ENCODE results near the gene NAT8L.
"Not testable (repeated sequence)": the region's sequence is repeated elsewhere in the genome, so short reads cannot be mapped to it uniquely, and the experiment has no call there.

Gene NAT8L, protein sequence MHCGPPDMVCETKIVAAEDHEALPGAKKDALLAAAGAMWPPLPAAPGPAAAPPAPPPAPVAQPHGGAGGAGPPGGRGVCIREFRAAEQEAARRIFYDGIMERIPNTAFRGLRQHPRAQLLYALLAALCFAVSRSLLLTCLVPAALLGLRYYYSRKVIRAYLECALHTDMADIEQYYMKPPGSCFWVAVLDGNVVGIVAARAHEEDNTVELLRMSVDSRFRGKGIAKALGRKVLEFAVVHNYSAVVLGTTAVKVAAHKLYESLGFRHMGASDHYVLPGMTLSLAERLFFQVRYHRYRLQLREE

DNA sequence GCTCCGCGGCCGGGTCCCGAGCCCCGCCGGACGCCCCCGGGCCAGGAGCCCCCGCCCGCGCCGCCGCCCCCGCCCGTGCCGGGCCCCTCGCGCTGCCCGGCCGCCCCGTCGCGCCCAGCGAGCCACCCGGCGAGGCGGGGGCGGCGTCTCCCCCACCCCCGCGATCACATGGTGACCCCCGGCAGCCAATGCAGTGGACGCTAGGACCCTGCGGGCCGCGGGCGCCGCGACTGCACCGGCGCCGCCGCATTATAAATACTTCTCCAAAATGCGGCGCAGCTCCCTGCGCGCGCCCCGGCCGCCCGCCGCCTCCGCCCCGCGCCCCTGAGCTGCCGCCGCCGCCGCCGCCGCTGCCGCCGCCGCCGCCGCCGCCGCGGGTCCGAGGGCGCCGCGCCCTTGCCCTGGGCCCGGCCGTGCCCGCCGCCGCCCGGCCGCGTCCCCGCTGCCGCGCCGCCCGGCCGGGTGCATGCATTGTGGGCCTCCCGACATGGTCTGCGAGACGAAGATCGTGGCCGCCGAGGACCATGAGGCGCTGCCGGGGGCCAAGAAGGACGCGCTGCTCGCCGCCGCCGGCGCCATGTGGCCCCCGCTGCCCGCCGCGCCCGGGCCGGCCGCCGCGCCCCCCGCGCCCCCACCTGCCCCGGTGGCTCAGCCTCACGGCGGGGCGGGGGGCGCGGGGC lies at the start of gene NAT8L:
Gene NAT8L (plus strand): TSS at position 282 of the 680 bp plus-strand sequence. CDS start 185 bp downstream, at position 467.
- DNase-seq, result peak; percentile 67

DNA sequence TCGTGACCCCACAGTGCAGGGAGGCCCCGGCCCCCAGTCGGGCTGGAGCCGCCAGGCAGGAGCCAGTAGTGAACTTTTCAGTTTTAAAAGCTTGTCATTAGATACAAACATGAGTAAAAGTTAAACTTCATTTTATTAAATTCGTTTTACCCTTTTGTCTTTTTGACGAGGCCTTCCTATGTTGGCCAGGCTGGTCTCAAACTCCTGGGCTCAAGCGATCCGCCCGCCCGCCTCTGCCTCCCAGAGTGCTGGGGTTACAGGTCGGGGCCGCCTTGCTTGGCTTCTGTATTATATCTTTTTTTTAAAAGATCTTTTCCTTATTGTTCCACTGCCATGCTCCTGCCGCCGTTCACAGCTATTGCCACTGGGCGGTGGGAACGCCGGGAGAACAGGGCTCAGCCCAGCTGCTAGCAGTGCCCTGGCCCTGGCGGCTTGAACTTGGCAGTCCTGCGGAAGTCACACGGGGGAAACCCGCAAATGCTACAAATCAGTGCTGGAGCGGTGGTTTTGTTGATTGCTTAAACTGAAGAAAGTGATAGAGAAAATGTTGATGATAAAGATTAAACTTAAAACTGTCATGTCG lies 49.4 kb upstream of the NAT8L start:
- DNase-seq, result peak; percentile 18

DNA sequence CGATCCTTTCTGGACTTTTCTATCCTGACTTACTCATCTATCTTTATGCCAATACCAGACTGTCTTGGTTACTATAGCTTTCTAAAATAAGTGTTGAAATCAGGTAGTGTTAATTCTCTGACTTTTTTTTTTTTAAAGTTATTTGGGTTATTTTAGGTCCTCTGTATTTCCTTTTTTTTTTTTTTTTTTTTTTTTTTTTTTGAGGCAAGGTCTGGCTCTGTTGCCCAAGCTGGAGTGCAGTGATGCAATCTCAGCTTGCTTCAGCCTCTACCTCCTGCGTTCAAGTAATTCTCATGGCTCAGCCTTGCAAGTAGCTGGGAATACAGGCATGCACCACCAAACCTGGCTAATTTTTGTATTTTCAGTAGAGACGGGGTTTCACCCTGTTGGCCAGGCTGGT lies 47.5 kb upstream of the NAT8L start:
- no peak for DNase-seq

DNA sequence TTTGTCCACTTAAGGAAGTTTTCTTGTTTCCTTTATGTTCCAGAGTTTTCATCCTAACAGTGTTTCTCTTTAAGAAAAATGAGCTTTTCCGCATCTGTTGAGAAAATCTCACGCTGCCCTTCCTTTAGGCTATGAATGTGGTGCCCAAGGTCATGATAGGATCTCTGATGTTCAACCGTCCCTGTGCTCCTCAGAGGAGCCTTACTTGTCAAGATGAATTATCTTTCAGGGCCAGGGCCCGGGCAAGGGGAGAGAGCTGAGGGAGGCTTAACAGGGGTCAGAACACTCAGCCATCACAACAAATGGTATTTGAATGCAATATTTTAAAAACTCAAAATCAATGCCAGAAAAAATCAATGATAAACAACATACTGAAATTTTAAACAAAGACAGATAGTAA lies 44.1 kb upstream of the NAT8L start:
- no peak for DNase-seq

DNA sequence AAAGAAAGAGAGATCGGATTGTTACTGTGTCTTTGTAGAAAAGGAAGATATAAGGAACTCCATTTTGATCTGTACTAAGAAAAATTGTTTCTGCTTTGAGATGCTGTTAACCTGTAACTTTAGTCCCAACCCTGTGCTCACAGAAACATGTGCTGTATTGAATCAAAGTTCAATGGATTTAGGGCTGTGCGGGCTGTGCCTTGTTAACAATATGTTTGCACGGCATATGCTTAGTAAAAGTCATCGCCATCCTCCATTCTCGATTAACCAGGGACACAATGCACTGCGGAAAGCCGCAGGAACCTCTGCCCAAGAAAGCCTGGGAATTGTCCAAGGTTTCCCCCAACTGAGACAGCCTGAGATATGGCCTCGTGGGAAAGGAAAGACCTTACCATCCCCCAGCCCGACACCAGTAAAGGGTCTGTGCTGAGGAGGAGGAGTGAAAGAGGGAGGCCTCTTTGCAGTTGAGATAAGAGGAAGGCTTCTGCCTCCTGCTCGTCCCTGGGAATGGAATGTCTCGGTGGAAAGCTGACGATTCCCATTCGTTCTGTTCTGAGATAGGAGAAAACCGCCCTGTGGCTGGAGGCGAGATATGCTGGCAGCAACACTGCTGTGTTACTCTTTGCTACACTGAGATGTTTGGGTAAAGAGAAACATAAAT lies 37.6 kb upstream of the NAT8L start:
- DNase-seq, result not testable (repeated sequence)

DNA sequence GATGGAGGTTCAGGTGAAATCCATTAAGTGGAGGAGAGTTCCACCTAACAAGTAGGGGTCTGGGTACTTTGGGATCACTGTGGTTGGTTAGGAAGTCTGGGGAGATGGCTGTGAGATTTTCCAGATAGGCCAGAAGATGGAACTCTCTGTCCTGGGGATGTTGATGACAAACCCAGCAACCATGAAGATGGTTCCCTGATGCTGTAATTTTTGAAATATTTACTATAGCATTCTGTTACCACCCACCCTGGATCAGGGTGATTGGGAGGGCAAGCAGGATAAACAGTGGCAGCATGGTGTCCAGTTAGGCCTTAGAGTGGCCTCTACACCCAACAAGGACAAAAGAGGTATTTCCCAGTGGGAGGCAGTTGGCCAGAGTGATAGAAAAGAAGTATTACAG lies 34.4 kb upstream of the NAT8L start:
- DNase-seq, result no peak

DNA sequence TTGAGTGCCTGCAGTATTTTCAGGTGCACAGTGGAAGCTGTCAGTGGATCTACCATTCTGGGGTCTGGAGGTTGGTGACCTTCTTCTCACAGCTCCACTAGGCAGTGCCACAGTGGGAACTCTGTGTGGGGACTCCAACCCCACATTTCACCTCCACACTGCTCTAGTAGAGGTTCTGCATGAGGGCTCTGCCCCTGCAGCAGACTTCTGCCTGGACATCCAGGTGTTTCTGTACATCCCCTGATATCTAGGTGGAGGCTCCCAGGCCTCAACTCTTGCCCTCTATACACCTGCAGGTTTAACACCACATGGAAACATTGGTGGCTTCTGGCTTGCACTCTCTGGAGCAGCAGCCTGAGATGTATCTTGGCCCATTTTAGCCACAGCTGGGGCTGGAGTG lies 33.3 kb upstream of the NAT8L start:
- DNase-seq, result no peak

DNA sequence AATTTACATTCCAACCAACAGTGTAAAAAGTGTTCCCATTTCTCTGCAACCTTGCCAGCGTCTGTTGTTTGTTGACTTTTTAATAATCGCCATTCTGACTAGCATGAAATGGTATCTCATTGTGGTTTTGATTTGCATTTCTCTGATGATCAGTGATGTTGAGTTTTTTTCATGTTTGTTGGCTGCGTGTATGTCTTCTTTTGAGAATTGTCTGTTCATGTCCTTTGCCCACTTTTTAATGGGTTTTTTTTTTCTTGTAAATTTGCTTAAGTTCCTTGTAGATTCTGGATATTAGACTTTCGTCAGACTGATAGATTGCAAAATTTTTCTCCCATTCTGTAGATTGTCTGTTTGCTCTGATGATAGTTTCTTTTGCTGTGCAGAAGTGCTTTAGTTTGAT lies 32.0 kb upstream of the NAT8L start:
- DNase-seq, result not testable (repeated sequence)

DNA sequence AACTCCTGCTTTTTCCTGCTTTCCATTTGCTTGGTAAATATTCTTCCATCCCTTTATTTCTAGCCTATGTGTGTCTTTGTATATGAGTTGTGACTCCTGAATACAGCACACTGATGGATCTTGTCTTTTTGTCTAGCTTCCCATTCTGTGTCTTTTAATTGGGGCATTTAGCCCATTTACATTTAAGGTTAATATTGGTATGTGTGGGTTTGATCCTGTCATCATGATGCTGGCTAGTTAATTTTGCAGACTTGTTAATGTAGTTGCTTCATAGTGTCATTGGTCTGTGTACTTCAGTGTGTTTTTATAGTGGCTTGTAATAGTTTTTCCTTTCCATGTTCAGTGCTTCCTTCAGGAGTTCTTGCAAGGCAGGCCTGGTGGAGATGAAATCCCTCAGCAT lies 28.0 kb upstream of the NAT8L start:
- DNase-seq, result not testable (repeated sequence)

DNA sequence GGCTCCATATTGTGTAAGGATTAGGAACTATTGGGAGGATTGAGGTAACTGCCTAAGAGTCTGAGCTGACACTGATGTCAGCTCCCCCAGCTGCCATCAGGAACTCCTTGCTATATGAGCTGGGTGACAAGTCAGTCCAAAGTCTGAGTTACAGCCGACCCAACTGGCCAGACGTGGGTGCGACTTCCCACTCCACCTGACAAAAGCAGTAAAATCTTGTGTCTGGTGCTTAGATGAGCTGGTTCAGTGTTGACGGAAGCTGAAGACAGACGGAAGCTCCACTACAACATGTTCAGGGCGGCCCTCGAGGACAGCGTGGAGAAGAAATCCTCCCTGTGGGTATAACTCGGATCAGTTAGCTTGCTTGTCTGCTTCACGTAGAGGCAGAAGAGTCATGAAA lies 22.8 kb upstream of the NAT8L start:
- no peak for DNase-seq

DNA sequence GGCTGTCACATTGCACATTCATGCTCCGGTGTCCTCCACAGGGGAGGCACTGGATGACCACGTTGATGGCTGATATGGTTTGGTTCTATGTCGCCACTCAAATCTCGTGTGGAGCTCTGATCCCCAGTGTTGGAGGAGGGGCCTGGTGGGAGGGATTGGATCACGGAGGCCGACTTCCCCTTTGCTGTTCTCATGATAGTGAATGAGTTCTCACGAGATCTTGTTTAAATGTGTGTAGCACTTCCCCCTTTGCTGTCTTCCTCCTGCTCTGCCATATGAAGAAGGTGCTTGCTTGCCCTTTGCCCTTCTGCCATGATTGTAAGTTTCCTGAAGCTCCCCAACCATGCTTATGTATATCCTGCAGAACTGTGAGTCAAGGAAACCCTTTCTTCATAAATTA lies 22.3 kb upstream of the NAT8L start:
- no peak for DNase-seq

DNA sequence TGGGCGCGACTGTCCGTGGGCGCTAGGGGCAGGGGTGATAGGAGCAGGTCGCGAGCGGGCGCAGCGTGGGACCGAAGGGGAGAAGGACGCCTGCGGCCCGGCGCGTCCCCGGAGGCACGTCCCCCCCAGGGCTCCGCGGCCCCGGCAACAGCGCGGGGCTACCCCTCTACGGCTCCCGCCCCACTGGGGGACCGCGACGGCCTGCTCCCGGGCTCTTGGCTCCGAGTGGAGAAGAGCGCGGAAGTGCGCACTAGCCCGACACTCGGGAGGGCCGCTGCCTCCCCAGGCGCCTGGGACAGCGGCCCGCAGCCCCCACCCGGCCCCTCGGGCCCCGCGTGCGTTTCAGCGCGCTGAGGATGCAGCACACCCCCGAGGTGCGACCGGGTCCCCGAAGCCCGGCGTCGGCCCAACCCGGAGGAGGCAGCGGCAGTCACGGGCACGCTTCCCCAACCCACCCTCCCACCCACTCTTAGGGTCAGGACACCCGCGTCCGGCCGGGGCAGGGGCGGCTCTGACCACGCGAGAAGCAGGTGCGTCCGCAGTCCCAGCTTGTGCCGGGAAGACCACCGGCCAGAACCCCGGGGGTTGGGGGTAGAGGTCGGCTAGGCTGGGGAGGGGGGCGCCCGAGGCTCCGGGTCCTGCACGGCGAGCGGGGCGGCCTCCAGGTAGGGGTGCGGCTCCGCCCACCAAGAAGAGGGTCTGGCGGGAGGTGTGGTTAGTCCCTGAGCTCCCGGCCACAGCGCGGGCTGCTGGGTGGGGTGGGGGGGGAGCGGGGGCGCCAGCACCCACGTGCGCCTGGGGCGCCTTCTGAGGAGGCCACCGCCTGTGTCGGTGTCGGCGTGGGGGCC lies 18.5 kb upstream of the NAT8L start:
- DNase-seq, result no peak

DNA sequence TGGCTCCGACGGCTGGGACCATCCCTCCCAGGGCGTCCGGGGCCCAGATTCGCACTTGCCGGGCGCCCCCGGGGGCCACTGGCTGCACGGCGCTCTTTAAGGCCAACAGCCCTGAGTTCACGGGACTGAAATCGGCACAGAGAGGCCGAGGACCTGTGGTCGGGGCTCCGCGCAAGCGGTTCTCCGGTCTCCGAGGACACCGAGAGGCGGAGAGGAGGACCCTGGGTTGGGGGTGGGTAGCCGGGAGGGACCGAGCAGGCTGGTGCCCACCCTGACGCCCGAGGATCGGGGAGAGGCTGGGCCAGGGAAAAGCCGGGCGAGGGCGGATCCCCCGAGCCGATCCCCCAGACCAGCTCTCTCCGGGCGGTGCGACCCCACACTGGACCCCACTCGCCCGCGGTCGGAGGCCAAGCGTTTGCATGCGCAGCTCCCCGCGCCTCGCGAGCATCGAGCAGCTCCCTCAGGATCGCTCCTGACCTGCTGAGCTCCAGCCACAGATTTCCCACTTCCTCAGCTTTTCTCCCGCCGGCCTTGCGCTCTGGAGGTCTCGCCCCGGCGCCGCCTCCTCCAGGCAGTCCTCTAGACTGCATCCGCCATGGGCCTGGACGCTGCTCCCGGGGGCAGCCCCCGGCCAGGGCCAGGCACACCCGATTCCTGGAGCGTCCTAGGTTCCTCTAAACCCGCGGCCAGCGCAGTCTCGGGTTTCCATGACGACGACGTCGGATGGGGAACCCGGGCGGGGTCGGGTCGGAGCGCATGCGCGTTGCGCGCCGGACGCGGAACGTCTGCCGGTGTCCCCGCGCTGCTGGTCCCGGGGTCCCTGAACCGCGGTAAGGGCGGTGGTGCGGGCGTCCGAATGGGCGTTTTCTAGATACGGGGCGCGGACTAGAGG lies 17.6 kb upstream of the NAT8L start:
- peak; percentile 77 for DNase-seq

DNA sequence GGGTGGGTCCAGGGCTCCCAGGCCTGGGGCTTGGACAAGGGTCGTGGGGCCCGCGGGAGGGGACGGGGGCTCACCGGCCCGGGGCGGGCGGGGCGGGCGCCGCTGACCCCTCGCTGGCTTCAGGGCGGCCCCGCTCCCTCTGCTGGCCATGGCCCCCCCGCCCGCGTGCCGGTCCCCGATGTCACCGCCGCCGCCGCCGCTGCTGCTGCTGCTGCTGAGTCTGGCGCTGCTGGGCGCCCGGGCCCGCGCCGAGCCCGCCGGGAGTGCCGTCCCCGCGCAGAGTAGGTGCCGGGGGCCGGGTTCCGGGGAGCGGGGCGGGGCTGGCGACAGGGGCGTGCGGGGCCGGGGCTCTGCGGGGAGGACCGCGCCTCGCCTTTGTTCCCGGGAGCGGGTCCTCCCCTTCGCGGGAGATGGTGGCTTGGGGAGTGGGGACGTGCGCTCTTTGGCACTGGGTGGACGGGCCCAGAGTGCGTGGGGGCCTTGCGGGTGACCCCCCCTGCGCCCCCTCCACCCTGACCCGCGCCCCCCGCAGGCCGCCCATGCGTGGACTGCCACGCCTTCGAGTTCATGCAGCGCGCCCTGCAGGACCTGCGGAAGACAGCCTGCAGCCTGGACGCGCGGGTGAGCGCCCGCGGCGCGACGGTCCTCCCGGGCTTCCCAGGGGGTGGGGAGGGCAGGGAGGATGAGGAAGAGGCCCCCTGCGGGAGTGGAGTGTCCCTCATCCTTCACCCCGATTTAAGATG lies 16.8 kb upstream of the NAT8L start:
- no peak for DNase-seq

DNA sequence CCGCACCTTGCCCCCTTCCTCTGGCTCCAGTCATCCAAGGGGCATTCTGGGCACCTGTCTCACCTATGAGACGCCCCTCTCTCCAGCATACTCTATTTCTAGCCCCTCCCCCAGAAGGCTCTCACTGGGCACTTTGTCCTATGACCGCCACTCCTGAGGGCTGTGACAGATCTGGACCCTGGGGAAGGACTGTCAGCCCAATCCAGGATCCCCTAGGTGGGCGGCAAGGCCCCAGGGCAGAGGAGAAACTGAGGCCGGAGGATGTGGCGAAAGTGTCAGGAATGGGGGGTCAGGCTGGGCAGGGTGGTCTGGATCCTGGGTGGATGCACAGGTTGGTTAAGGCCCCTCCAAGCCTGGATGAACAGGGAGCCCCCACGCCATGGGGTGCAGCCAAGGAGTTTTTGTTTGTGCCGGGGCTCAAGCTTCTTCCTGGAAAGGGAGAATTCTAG lies 16.2 kb upstream of the NAT8L start:
- no peak for DNase-seq

DNA sequence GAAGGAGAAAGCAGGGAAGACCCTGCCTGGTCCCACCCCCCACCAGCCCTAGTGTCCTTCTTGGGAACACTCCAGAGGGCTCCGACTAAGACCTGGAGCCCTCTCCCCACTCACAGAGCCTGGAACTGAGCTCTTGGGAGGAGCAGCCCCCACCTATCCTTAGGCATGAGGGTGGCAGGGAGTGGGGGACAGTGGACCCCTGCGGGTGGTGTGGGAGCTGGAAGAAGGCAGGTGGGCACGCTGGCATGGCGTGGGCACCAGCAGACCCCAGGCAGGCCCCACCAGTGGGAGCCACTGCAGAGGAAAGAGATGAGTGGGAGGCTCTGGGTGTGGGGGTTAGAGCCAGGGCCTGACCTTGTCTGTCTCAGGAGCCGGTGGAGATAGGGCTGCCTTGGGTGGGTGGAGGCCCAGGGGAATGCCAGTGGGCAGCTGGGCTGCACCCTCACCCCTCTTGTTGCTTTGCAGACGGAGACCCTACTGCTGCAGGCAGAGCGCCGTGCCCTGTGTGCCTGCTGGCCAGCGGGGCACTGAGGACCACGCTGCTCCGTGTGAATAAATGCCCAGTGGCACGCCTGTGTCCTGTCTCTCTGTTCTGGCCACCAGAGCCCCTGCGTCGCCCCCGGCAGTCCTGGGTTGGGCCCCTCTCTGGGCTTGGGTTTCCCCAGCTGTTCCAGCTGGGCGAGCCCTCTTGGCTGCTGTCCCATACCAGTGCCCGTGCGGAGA lies 15.6 kb upstream of the NAT8L start:
- no peak for DNase-seq

DNA sequence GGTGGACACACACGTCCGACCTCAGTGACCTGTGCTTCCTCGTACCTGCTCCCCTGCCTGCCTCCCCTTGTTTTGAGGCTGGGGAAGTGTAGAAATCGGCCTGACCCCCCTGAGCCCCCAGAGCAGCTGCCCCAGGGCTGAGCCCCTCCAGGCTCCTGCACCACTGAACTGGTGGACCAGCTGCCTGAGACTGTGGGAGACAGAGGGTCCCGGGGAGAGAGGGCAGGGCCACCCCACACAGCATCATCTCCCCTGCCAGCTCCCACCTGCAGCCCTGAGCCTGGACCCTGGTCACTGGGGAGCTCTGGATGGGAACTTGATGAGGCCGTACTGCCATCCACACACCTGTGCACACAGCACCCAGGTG lies 15.0 kb upstream of the NAT8L start:
- DNase-seq, result no peak

DNA sequence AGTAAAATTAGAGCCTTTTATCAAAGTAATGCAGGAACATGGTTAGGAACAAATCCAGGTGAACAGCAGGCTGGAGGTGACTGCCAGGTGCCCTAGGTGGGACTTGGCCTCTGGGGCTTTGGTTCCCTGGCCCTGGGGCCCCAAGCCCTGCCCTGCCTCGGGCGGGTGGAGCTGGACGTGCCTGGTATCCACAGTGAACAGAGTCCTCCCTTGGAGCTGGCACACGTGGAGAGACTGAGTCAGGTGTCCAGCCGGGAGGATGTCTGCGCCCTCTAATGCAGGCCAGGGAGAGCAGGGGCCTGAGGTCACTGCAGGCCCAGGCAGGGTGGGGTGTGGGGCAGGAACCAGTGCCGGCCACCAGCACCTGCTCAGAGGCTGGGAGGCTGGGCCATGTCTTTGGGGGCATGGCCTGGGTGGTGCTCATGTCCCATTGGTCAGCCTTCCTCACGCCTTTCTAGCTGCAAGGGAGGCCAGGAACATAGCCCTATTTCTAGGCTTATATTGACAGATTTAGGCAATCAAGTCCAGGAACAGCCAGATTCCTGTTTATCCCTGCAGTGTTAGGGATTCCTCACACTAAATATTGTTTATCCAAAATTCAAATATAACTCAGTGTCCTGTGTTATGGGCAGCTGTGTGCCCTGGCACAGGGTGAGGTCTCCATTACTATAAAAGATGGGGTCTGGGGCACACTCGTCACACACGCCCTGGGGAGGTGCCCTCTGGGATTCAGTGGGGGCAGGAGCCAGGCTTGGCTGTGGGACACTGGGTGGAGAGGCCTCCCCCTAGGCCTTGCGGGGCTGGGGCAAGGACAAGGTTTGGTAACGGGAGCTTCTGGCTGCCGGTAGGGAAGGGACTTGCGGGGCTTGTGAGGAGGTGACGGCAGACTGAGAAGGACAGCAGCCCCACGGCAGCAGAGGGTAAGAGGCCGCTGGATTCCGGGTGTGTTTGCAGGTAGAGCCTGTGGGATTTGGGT lies 14.3 kb upstream of the NAT8L start:
- DNase-seq, result no peak

DNA sequence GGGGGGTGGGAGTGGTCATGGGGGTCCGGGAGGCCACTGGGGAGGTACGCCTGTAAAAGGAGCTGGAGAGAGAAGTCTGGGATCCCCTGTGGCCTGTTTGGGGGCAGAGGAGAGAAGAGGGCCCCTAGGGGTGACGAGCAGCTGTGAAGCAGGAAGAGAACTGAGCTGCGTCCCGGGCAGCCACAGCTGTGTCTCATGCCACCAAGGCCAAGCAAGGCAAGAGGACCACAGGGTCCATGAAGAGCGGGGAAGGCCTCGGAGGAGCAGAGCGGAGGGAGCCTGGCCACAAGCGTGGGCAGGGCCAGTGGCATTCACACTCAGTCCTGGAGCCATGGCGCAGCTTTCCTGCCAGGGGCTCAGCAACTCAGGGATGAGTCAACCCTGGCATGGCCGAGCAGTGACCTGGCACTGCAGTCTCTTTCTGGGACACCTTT lies 13.6 kb upstream of the NAT8L start:
- no peak for DNase-seq

All from GDM1 (cell line).